Measurements from ENCODE around the gene SPPL3. TPM values are rescaled to one million over a fixed set of nuclear protein-coding genes. Genes with fewer than 3 reads are reported as not detected.
A peak's percentile ranks its signal among the peaks of the same experiment; 100 is the strongest.

The SPPL3 gene
- total RNA-seq, 4 donors from 2014 or later, result 30.3 to 47.1 (median 34.2) TPM

DNA sequence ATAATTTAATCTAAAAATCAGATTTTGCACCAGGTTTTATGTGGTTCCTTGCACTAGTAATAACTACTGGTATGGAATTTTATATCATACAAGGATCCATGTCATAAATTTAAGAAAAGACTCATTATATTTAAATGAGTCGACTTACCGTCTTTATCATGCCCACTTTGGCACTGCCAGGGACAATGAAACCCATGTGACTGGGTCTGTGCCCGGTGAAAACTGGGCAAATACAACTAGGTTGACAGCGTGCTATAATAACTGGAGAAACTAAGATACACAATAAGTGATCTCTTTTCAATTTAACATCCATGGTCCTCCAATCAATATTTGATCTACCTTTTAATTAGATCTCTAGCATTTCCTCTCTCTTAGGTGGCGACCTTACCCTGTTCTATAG lies 114.0 kb downstream of the SPPL3 start:
- no peaks in the 10 kb centered on the region for H3K4me1 ChIP-seq
- H3K27me3 ChIP-seq, result no peaks in the 10 kb centered on the region
- no peak overlapping the region for H3K4me3 ChIP-seq
- no peak for TF ChIP-seq POLR2A (IDR thresholded peaks at IDR 0.05)
- TF ChIP-seq CTCF (IDR thresholded peaks at IDR 0.05), result no peak
- no peak for DNase-seq
- WGBS, 2 donors, result 95 to 96% methylated on average over 5 of the region's 5 CpGs
- H3K27ac ChIP-seq, result no peak overlapping the region
- intact Hi-C loops (cut with DNase I), result no loop called here
- H3K9me3 ChIP-seq, result peaks cover 0 to 4% (median 0%) of the 10 kb centered on the region in 3 donors
- peaks cover 0 to 51% (median 0%) of the 10 kb centered on the region in 3 donors for H3K36me3 ChIP-seq

DNA sequence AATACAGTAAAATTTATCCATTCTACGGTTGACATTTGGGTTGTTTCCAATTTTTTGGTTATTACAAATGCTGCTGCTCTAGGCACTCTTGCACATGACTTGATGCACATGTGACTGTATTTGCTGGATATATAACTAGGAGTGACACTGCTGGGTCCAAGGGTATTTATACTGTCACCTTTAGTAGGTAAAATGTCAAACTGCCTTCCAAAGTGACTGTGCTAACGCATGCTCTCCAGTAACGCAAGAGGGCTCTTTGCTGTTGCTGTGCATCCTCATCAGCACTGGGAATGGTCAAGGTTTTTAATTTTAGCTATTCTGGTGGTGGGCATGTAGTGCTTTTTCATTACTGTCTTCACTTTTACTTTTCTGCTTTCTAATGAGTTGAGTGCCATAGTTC lies 116.3 kb downstream of the SPPL3 start:
- Histone ChIP-seq H3K4me1 (peaks cover 0 to under 1% (median 0%) of the 10 kb centered on the region in 3 donors), H3K36me3 (peaks cover 0 to 64% (median 7%) of the 10 kb centered on the region in 3 donors), H3K9me3 (no peaks in the 10 kb centered on the region), H3K4me3 (no peak overlapping the region), H3K27me3 (no peaks in the 10 kb centered on the region), H3K27ac (no peak overlapping the region)
- no peak for TF ChIP-seq POLR2A (IDR thresholded peaks at IDR 0.05)
- TF ChIP-seq CTCF (IDR thresholded peaks at IDR 0.05), result no peak
- DNase-seq, result no peak
- intact Hi-C loops (cut with DNase I), result no loop called here
- WGBS, 2 donors, result 94 to 95% methylated on average over 3 of the region's 3 CpGs

DNA sequence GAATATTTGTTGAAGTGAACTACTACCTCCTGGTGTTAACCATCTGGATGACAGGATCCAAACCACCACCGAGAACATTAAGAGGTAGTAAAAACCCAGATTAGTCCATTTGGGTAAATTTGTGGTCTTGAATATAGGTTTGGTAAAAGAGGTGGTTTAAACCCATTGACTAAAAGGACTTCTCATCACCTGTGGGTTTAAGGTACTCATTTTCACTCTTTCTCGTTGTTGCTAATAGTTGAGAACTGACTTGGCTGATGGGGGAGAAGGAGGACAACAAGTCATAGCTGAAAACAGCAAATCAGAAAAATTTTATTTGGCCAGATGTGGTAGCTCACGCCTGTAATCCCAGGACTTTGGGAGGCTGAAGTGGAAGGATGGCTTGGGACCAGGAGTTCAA lies 119.4 kb downstream of the SPPL3 start:
- H3K36me3 ChIP-seq, result peaks cover 0 to 78% (median 12%) of the 10 kb centered on the region in 3 donors
- H3K27me3 ChIP-seq, result no peaks in the 10 kb centered on the region
- no peak for DNase-seq
- intact Hi-C loops (cut with DNase I), result no loop called here
- no peak for TF ChIP-seq CTCF (IDR thresholded peaks at IDR 0.05)
- TF ChIP-seq POLR2A (IDR thresholded peaks at IDR 0.05), result no peak
- no peak overlapping the region for H3K27ac ChIP-seq
- 81 to 96% methylated on average over 3 of the region's 3 CpGs for WGBS, 2 donors
- H3K9me3 ChIP-seq, result no peaks in the 10 kb centered on the region
- H3K4me3 ChIP-seq, result no peak overlapping the region
- peaks cover 0 to 5% (median 0%) of the 10 kb centered on the region in 3 donors for H3K4me1 ChIP-seq

DNA sequence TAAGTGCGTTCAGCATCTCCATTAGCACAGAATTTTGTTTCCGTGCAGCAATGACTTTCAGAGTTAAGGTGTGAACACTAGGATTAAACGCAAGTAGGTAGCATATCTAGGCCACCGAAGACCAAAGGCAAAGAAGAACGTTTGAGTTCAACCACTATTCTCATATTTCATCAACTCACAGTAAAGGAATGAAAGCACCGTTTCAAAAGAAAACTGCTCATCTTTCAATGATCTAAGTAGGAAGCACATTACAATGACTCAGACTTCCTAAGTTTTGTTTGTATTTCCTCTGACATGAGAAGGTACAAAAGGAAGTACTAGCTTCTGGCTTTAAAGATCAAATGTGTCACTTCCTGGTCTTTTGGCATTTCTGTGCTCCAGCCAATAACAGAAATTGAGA lies 121.0 kb downstream of the SPPL3 start:
- WGBS, 2 donors, result 59 to 65% methylated on average over 6 of the region's 6 CpGs
- intact Hi-C loops (cut with DNase I), result no loop called here
- no peaks in the 10 kb centered on the region for H3K27me3 ChIP-seq
- peaks cover 0 to 5% (median 0%) of the 10 kb centered on the region in 3 donors for H3K4me1 ChIP-seq
- TF ChIP-seq POLR2A (IDR thresholded peaks at IDR 0.05) (no peak), CTCF (IDR thresholded peaks at IDR 0.05) (no peak)
- H3K9me3 ChIP-seq, result no peaks in the 10 kb centered on the region
- H3K36me3 ChIP-seq, result peaks cover 0 to 77% (median 12%) of the 10 kb centered on the region in 3 donors
- peak overlapping the region in 3 of 4 donors; percentile 19 to 38 (median 36) for H3K27ac ChIP-seq
- DNase-seq, result no peak
- no peak overlapping the region for H3K4me3 ChIP-seq

DNA sequence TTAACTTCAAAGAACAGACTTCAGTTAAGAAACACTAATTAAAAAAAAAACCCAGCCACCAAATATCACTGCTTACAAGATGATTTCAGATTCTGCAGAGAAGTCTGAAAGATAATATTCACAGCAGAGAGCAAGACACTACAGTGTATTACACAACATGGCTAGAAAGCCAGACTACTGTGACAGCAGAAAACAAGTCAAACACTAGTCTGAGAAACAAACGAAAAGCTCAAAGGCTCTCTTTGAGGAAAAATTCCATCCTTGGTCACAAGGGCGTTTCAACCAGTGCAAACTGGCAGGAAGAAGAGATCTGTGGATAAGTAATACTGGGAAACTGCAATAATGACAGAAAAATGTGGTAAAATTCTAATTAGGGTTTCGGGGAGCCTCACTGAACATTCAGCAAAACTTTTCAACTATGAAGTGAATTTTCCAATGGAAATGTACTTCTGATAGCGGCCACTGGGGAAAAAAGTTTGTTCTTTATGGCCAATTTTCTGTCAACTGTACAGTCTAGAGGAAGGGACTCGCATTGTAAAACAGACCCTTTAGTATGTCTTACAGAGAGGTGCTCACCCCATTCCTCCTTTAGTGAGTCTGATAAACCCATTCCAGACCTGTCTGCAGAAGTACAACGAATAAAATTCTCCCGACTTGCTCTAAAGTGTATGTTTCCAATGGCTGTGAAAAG lies 128.2 kb downstream of the SPPL3 start:
- DNase-seq, result no peak
- Histone ChIP-seq H3K27ac (no peak overlapping the region), H3K9me3 (no peaks in the 10 kb centered on the region), H3K36me3 (peaks cover 0 to 97% (median 3%) of the 10 kb centered on the region in 3 donors), H3K4me1 (no peaks in the 10 kb centered on the region), H3K4me3 (no peak overlapping the region), H3K27me3 (no peaks in the 10 kb centered on the region)
- intact Hi-C loops (cut with DNase I), result no loop called here
- WGBS, 2 donors, result 79 to 90% methylated on average over 7 of the region's 7 CpGs
- peak in 2 of 6 experiments; percentile 19 to 24 for TF ChIP-seq CTCF (IDR thresholded peaks at IDR 0.05)
- no peak for TF ChIP-seq POLR2A (IDR thresholded peaks at IDR 0.05)

Data from esophagus squamous epithelium (tissue), 5 donors.